SU-DHL-6 (cell line): Measurements from ENCODE around the gene LRRC8E.

ENCODE experiments used
- EZH2phosphoT487 ChIP-seq: fragments of 200-600 bp; sonication (generic), shearing (Covaris generic); conservative IDR thresholded peaks from 2 replicates; pipeline ENCODE4 v1.6.1; 2018; ENCODE audit warnings: mild to moderate bottlenecking, antibody characterized with exemption, low read length, moderate library complexity, mixed read lengths
- TF ChIP-seq, protein P1 (sequence below): fragments of 200-600 bp; sonication (generic); IDR thresholded peaks from one replicate; pipeline ENCODE4 v1.5.1; 2017; ENCODE audit warnings: antibody characterized with exemption, mild to moderate bottlenecking, low read length, moderate library complexity; ENCODE audit not compliant: insufficient read depth, poor library complexity, severe bottlenecking

- TF ChIP-seq, protein P1, sequence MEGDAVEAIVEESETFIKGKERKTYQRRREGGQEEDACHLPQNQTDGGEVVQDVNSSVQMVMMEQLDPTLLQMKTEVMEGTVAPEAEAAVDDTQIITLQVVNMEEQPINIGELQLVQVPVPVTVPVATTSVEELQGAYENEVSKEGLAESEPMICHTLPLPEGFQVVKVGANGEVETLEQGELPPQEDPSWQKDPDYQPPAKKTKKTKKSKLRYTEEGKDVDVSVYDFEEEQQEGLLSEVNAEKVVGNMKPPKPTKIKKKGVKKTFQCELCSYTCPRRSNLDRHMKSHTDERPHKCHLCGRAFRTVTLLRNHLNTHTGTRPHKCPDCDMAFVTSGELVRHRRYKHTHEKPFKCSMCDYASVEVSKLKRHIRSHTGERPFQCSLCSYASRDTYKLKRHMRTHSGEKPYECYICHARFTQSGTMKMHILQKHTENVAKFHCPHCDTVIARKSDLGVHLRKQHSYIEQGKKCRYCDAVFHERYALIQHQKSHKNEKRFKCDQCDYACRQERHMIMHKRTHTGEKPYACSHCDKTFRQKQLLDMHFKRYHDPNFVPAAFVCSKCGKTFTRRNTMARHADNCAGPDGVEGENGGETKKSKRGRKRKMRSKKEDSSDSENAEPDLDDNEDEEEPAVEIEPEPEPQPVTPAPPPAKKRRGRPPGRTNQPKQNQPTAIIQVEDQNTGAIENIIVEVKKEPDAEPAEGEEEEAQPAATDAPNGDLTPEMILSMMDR = no peak
- no peak for TF ChIP-seq EZH2phosphoT487
Observed at GRCh38 chr19:7856109-7856591, 32.2 kb upstream of the LRRC8E start.
